Activated naive CD4-positive, alpha-beta T cell treated with Interleukin-2 at 50 U/mL for 16 hours (primary cell): Measurements from ENCODE around the gene AKR1C8.

Experiments
- DNase-seq: peaks from one replicate; pipeline ENCODE4 v3.0.0-alpha.2; 2020

The AKR1C8 gene

GRCh38 chr10:5105626-5106025 lies 79.3 kb downstream of the AKR1C8 start:
- DNase-seq = no peak
